NCI-H82 treated with DMSO at 0.1 percent for 48 hours (cell line): ENCODE measurements around the gene TMC2.
A peak's percentile ranks its signal among the peaks of the same experiment; 100 is the strongest.
"Not testable (repeated sequence)": the region's sequence is repeated elsewhere in the genome, so short reads cannot be mapped to it uniquely, and the experiment has no call there.

Experiments used
- DNase-seq: peaks from one replicate; lab custom pipeline; 2025; ENCODE audit not compliant: unreplicated experiment; lab: John Stamatoyannopoulos, UW

The TMC2 gene

GRCh38 chr20:2536560-2536986 is at the start of gene TMC2:
TMC2 (plus strand) TSS chr20:2536573; CDS start chr20:2536622, 49 bp downstream.
- no peak for DNase-seq

DNA sequence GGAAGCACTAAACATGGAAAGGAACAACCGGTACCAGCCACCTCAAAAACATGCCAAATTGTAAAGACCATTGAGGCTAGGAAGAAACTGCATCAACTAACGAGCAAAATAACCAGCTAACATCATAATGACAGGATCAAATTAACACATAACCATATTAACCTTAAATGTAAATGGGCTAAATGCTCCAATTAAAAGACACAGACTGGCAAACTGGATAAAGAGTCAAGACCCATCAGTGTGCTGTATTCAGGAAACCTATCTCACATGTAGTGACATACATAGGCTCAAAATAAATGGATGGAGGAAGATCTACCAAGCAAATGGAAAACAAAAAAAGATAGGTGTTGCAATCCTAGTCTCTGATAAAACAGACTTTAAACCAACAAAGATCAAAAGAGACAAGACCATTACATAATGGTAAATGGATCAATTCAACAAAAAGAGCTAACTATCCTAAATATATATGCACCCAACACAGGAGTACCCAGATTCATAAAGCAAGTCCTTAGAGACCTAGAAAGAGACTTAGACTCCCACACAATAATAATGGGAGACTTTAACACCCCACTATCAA is 33.5 kb upstream of the TMC2 start:
- not testable (repeated sequence) for DNase-seq

GRCh38 chr20:2504803-2505202 is 31.6 kb upstream of the TMC2 start:
- DNase-seq: not testable (repeated sequence)

DNA sequence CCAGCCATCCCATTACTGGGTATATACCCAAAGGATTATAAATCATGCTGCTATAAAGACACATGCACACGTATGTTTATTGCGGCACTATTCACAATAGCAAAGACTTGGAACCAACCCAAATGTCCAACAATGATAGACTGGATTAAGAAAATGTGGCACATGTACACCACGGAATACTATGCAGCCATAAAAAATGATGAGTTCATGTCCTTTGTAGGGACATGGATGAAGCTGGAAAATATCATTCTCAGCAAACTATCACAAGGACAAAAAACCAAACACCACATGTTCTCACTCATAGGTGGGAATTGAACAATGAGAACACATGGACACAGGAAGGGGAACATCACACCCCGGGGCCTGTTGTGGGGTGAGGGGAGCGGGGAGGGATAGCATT is 29.9 kb upstream of the TMC2 start:
- not testable (repeated sequence) for DNase-seq

DNA sequence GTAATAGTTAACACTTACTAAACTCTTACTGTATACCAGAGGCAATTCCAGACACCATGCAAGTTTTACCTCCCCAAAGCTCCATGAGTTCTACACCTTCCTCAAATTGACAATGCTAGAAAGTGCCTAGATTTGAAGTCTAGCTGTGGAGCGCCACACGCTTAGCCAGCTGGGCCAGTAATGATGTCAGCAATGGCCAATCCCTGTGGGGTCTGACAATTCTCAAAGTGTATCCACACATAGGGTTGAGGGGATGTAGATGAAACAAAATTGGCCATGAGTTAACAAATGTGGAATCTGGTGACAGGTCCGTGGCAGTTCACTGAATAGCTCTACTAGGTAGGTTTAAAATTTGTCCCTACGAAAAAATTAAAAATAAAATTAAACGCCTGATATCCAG is 28.9 kb upstream of the TMC2 start:
- no peak for DNase-seq

GRCh38 chr20:2507875-2508630 is 28.3 kb upstream of the TMC2 start:
- no peak for DNase-seq

DNA sequence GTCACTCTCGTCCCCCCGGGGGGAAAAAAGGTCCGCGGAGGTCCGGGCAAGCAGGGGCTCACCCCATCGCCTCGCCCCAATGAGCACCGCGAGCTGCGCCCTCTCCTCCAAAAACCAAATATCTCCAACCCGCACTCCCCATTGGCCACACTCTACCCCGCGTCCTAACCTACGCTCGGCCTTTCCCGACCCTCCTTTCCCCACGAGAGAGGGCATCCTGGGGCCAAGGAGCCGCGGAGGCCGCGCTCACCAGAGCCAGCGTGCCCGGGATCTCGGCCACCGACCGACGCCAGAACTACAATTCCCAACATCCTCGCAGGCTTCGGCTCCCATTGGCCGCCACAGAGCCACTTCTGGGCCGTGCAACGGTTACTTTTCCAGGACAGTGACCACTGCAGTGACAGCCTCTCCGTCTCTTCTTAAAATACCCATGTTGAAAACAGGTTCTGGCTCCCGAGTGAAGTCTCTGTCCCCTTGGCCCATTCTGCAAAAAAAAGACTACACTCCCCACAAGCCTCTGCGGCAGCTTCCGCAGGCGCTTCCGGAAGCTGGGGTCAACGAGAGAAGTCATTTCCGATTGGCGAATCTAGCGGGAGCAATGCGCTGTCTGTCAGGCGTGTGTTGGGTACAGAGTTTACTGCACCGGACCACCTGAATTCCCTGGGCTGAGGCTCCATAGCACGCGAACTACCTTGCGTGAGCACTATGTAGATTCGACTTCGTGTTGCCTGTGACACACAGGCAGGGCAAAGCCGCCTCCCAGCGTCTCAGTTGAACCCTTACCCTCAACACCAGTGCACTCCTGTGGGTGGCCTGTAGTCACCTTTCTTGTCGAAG is 27.5 kb upstream of the TMC2 start, which contains the start of gene ZNF343:
TSS of gene ZNF343 (minus strand) at position 285 of the 837 bp plus-strand sequence. CDS start 15,020 bp downstream, outside the sequence.
- peak; percentile 53 for DNase-seq

DNA sequence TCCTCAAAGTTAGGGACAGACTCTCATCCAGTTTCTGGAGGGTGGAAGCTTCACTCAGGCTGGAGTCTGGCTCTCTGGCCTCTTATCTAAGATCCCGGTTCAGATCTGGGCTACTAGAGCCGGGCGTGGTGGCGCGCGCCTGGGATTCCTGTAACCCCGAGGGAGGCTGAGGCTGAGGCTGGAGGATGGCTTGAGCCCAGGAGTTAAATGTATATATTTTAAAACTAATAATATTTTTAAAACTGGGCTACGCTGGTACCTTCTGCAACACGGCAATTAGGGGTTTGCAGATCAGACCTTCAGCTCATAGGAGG is 26.9 kb upstream of the TMC2 start:
- DNase-seq: no peak

- DNase-seq: no peak
These were observed 26.6 kb upstream of the TMC2 start for GRCh38 chr20:2509794-2510193.

- no peak for DNase-seq
These were observed 21.2 kb upstream of the TMC2 start for GRCh38 chr20:2515203-2515602.

DNA sequence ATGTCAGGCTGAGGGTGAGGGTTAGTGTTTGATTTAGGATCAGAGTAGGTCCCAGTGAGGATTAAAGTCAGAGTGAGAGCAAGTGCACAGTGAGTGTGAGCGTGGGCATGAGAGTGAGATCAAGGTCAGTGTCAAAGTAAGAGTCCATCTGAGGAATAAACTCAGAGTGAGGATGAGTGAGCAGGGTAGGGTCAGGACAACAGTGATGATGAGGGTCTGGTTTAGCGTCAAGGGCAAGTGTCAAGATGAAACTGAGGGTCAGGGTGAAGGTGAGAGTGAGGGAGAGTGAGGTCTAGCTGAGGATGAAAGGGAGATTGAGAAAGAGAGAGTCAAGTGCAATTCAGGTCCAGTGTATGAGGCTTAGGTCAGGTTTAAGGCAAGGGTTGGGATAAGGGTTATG is 20.0 kb upstream of the TMC2 start:
- no peak for DNase-seq

DNA sequence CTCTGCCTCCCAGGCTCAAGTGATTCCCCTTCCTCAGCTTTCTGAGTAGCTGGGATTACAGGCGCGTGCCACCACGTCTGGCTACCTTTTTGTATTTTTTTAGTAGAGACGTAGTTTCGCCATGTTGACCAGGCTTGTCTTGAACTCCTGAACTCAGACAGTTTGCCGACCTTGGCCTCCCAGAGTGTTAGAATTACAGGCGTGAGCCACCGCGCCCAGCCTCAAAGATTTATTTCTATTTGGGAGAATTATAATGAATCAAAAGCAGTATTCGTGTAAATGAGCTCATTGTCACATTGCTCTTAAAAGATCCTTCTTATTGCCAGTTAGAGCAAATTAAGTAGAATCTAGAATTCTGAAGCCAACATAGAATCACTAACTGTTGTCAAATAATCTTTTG is 18.3 kb upstream of the TMC2 start:
- DNase-seq: no peak

DNA sequence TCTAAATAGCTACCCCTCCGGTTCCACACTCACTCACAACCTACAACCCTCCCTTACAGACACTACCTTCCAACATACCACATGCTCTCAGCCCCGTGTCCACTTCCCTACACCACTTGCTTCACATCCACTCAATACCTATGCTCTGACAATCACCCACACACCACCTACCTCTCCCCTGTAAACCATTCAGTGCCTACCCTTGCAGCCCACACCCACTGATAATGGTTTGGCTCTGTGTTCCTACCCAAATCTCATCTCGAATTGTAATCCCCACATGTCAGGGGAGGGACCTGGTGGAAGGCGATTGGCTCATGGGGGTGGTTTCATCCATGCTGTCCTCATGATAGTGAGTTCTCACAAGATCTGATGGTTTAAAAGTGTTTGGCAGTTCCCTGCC is 17.8 kb upstream of the TMC2 start:
- no peak for DNase-seq

DNA sequence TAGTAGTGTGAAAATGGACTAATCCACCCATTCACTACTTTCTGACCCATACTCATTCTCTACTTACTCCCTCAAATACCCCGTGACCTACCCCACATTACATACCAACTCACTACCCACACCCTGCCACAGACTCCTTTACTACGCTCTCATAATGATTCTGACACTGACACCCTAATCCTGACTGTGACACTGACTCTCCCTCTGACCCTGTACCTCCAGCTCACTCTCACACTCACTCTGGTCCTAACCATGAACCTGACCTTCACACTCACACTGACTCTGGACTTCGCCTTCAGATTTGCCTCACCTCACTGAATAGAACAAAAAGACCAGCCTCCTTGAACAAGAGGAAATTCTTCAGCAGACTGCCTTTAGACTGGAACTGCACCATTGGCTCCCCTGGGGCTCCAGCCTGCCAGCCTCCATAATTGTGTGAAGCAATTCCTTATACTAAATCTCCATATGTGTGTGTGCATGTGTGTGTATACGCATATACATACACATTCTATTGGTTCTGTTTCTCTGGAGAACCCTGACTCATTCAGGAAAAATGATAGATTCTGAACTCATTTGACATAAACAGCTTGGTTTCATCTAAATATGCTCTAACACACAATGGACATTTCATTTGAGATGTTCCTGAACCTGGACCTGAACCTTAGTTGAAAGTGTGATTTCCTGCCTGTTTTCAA is 17.1 kb upstream of the TMC2 start:
- DNase-seq: no peak

- no peak for DNase-seq
These were observed 15.8 kb upstream of the TMC2 start for GRCh38 chr20:2520617-2521016.

DNA sequence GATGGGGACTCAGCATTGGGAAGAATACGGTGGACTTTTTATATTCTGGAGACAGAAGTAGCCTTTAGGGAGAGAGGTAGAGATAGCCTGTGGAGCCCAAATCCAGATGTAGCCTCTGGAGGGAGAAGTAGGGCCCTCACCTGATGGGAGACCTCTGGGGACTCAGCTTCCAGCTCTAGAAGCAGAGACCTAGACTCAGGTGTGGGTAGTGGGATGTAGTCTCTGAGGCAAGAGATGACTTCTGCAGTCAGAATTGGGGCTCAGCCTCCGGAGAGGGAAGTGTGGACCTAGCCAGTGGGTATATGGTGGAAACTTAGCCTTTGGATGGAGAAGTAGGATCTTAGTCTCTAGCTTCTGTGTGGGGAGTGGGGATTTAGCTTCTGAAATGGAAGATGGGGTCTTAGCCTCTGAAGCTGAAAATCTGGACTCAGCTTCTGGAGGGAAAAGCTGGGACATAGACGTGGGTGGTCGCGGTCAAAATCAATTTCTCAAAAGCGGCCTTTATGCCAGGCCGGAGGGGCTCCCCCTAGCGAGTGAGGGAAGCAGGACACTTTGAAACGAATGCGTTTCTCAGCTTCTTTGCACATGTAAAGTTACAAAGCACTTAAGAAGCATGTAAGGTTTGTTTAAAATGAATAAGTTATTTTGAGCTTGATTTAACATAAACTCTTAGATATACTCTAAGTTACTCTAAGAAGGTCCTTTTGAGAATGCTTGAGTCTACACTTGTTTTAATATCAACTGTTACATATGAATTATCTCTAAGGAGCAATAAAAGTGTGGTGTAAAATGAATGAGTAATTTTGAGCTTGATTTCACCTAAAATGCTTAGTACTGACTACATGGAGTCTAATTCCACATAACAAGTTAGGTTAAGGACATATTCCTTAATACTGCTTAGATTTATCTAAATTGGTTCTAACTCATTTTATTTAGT is 14.7 kb upstream of the TMC2 start:
- DNase-seq: no peak

DNA sequence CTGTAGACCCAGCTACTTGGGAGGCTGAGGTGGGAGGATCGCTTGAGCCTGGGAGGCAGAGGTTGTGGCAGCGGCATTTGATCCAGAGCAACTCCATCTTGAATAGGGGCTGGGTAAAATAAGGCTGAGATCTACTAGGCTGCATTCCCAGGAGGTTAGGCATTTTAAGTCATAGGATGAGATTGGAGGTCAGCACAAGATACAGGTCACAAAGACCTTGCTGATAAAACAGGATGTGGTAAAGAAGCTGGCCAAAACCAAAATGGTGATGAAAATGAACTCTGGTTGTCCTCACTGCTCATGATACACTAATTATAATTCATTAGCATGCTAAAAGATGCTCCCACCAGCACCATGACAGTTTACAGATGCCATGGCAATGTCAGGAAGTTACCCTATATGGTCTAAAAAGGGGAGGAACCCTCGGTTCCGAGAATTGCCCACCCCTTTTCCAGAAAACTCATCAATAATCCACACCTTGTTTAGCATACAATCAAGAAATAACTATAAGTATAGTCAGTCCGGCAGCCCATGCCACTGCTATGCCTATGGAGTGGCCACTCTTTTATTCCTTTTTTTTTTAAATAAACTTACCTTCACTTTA is 13.4 kb upstream of the TMC2 start:
- DNase-seq: not testable (repeated sequence)

GRCh38 chr20:2523919-2524708 is 12.3 kb upstream of the TMC2 start:
- peak; percentile 35 for DNase-seq
